ENCODE measurements around the gene SORCS3.

The SORCS3 gene

GRCh38 chr10:104875561-104875960 lies 234.5 kb downstream of the SORCS3 start:
- TF ChIP-seq SPI1 (IDR thresholded peaks at IDR 0.05; ENCODE audit: low read depth, low read length) (no peak), POLR2A (IDR thresholded peaks at IDR 0.05; ENCODE audit: low read depth, low read length) (no peak), TAF1 (IDR thresholded peaks at IDR 0.05; ENCODE audit: low read depth, low read length) (no peak), POU2F2 (IDR thresholded peaks at IDR 0.05; ENCODE audit: low read depth, low read length) (no peak), PAX5 (IDR thresholded peaks at IDR 0.05; ENCODE audit: insufficient read depth, low read length, severe bottlenecking) (no peak), POLR2AphosphoS5 (IDR thresholded peaks at IDR 0.05; ENCODE audit: low read depth, low read length) (no peak)
- DNase-seq (ENCODE audit: insufficient read length, low spot score) (no peak), FAIRE-seq (no peak)

- FAIRE-seq = no peak
- DNase-seq (ENCODE audit: insufficient read length, low spot score) = no peak
- TF ChIP-seq POLR2AphosphoS5 (IDR thresholded peaks at IDR 0.05; ENCODE audit: low read depth, low read length) (no peak), POLR2A (IDR thresholded peaks at IDR 0.05; ENCODE audit: low read depth, low read length) (no peak), SPI1 (IDR thresholded peaks at IDR 0.05; ENCODE audit: low read depth, low read length) (no peak), POU2F2 (IDR thresholded peaks at IDR 0.05; ENCODE audit: low read depth, low read length) (no peak), TAF1 (IDR thresholded peaks at IDR 0.05; ENCODE audit: low read depth, low read length) (no peak), PAX5 (IDR thresholded peaks at IDR 0.05; ENCODE audit: insufficient read depth, low read length, severe bottlenecking) (no peak)
Measured at GRCh38 chr10:104880624-104881398, 239.7 kb downstream of the SORCS3 start.

GRCh38 chr10:104881740-104882139 lies 240.7 kb downstream of the SORCS3 start:
- TF ChIP-seq SPI1 (IDR thresholded peaks at IDR 0.05; ENCODE audit: low read depth, low read length) = no peak
- TF ChIP-seq POU2F2 (IDR thresholded peaks at IDR 0.05; ENCODE audit: low read depth, low read length) = no peak
- no peak for TF ChIP-seq POLR2AphosphoS5 (IDR thresholded peaks at IDR 0.05; ENCODE audit: low read depth, low read length)
- no peak for DNase-seq (ENCODE audit: insufficient read length, low spot score)
- no peak for FAIRE-seq

- DNase-seq (ENCODE audit: insufficient read length, low spot score) = no peak
- no peak for FAIRE-seq
- TF ChIP-seq POU2F2 (IDR thresholded peaks at IDR 0.05; ENCODE audit: low read depth, low read length) (no peak), PAX5 (IDR thresholded peaks at IDR 0.05; ENCODE audit: insufficient read depth, low read length, severe bottlenecking) (no peak), SPI1 (IDR thresholded peaks at IDR 0.05; ENCODE audit: low read depth, low read length) (no peak), POLR2A (IDR thresholded peaks at IDR 0.05; ENCODE audit: low read depth, low read length) (no peak), POLR2AphosphoS5 (IDR thresholded peaks at IDR 0.05; ENCODE audit: low read depth, low read length) (no peak), TAF1 (IDR thresholded peaks at IDR 0.05; ENCODE audit: low read depth, low read length) (no peak)
Measured at GRCh38 chr10:104892879-104893617, 252.0 kb downstream of the SORCS3 start.

GRCh38 chr10:104893701-104894100 lies 252.6 kb downstream of the SORCS3 start:
- no peak for TF ChIP-seq TAF1 (IDR thresholded peaks at IDR 0.05; ENCODE audit: low read depth, low read length)
- no peak for FAIRE-seq
- no peak for DNase-seq (ENCODE audit: insufficient read length, low spot score)

GRCh38 chr10:104894681-104895080 lies 253.6 kb downstream of the SORCS3 start:
- TF ChIP-seq POLR2AphosphoS5 (IDR thresholded peaks at IDR 0.05; ENCODE audit: low read depth, low read length) (no peak), PAX5 (IDR thresholded peaks at IDR 0.05; ENCODE audit: insufficient read depth, low read length, severe bottlenecking) (no peak), SPI1 (IDR thresholded peaks at IDR 0.05; ENCODE audit: low read depth, low read length) (no peak), POLR2A (IDR thresholded peaks at IDR 0.05; ENCODE audit: low read depth, low read length) (no peak), POU2F2 (IDR thresholded peaks at IDR 0.05; ENCODE audit: low read depth, low read length) (no peak), TAF1 (IDR thresholded peaks at IDR 0.05; ENCODE audit: low read depth, low read length) (no peak)
- FAIRE-seq = no peak

GRCh38 chr10:104895541-104895940 lies 254.5 kb downstream of the SORCS3 start:
- TF ChIP-seq TAF1 (IDR thresholded peaks at IDR 0.05; ENCODE audit: low read depth, low read length) = no peak
- no peak for TF ChIP-seq POU2F2 (IDR thresholded peaks at IDR 0.05; ENCODE audit: low read depth, low read length)
- no peak for TF ChIP-seq PAX5 (IDR thresholded peaks at IDR 0.05; ENCODE audit: insufficient read depth, low read length, severe bottlenecking)
- TF ChIP-seq POLR2AphosphoS5 (IDR thresholded peaks at IDR 0.05; ENCODE audit: low read depth, low read length) = no peak
- TF ChIP-seq SPI1 (IDR thresholded peaks at IDR 0.05; ENCODE audit: low read depth, low read length) = no peak
- TF ChIP-seq POLR2A (IDR thresholded peaks at IDR 0.05; ENCODE audit: low read depth, low read length) = no peak
- FAIRE-seq (no peak), DNase-seq (ENCODE audit: insufficient read length, low spot score) (no peak)

More at GRCh38 chr10:104894681-104895080, 253.6 kb downstream of the SORCS3 start:
- no peak for DNase-seq (ENCODE audit: insufficient read length, low spot score)

GRCh38 chr10:104895981-104896380 lies 254.9 kb downstream of the SORCS3 start:
- no peak for TF ChIP-seq TAF1 (IDR thresholded peaks at IDR 0.05; ENCODE audit: low read depth, low read length)
- no peak for TF ChIP-seq POU2F2 (IDR thresholded peaks at IDR 0.05; ENCODE audit: low read depth, low read length)
- TF ChIP-seq SPI1 (IDR thresholded peaks at IDR 0.05; ENCODE audit: low read depth, low read length) = no peak
- no peak for TF ChIP-seq POLR2A (IDR thresholded peaks at IDR 0.05; ENCODE audit: low read depth, low read length)
- TF ChIP-seq POLR2AphosphoS5 (IDR thresholded peaks at IDR 0.05; ENCODE audit: low read depth, low read length) = no peak
- TF ChIP-seq PAX5 (IDR thresholded peaks at IDR 0.05; ENCODE audit: insufficient read depth, low read length, severe bottlenecking) = no peak
- FAIRE-seq (no peak), DNase-seq (ENCODE audit: insufficient read length, low spot score) (no peak)

GRCh38 chr10:104897696-104898095 lies 256.6 kb downstream of the SORCS3 start:
- DNase-seq (ENCODE audit: insufficient read length, low spot score) (no peak), FAIRE-seq (no peak)
- TF ChIP-seq TAF1 (IDR thresholded peaks at IDR 0.05; ENCODE audit: low read depth, low read length) (no peak), POU2F2 (IDR thresholded peaks at IDR 0.05; ENCODE audit: low read depth, low read length) (no peak)

GRCh38 chr10:104899779-104900178 lies 258.7 kb downstream of the SORCS3 start:
- DNase-seq (ENCODE audit: insufficient read length, low spot score) (no peak), FAIRE-seq (no peak)
- TF ChIP-seq PAX5 (IDR thresholded peaks at IDR 0.05; ENCODE audit: insufficient read depth, low read length, severe bottlenecking) = no peak
- TF ChIP-seq SPI1 (IDR thresholded peaks at IDR 0.05; ENCODE audit: low read depth, low read length) = no peak
- TF ChIP-seq POLR2A (IDR thresholded peaks at IDR 0.05; ENCODE audit: low read depth, low read length) = no peak
- no peak for TF ChIP-seq TAF1 (IDR thresholded peaks at IDR 0.05; ENCODE audit: low read depth, low read length)
- TF ChIP-seq POLR2AphosphoS5 (IDR thresholded peaks at IDR 0.05; ENCODE audit: low read depth, low read length) = no peak
- no peak for TF ChIP-seq POU2F2 (IDR thresholded peaks at IDR 0.05; ENCODE audit: low read depth, low read length)
